ENCODE data around the gene TBCCD1. TPM values are rescaled to one million over a fixed set of nuclear protein-coding genes. Genes with fewer than 3 reads are reported as not detected.

TBCCD1 gene
- total RNA-seq, 1 experiment from 2014 or later, result 16.2 TPM

- Histone ChIP-seq H3K36me3 (ENCODE audit: low read depth) (no peaks in the 10 kb centered on the region), H3K79me2 (ENCODE audit: low read depth) (no peaks in the 10 kb centered on the region), H3F3A (ENCODE audit: insufficient read depth, low read depth) (no peaks in the 10 kb centered on the region), H3K4me2 (no peak overlapping the region), H3K27ac (no peak overlapping the region), H2AFZ (no peak overlapping the region), H3K9me2 (ENCODE audit: insufficient read depth) (no peaks in the 10 kb centered on the region), H3K9me3 (ENCODE audit: insufficient read depth, low read depth) (no peaks in the 10 kb centered on the region), H3K27me3 (ENCODE audit: insufficient read depth, low read depth) (peaks cover 85% of the 10 kb centered on the region), H3K4me3 (no peak overlapping the region), H3K4me1 (replicated peaks; ENCODE audit: insufficient read depth) (no peaks in the 10 kb centered on the region), H4K20me1 (ENCODE audit: insufficient read depth) (no peaks in the 10 kb centered on the region)
- BruUV-seq (replicated peaks), result no TSS peak
- ChIA-PET POLR2A (ENCODE audit: unreplicated experiment) (no interaction called here), CTCF (no interaction called here)
- TF ChIP-seq EZH2 (IDR thresholded peaks at IDR 0.05; ENCODE audit: low read depth), result no peak
- TF ChIP-seq, protein P1, sequence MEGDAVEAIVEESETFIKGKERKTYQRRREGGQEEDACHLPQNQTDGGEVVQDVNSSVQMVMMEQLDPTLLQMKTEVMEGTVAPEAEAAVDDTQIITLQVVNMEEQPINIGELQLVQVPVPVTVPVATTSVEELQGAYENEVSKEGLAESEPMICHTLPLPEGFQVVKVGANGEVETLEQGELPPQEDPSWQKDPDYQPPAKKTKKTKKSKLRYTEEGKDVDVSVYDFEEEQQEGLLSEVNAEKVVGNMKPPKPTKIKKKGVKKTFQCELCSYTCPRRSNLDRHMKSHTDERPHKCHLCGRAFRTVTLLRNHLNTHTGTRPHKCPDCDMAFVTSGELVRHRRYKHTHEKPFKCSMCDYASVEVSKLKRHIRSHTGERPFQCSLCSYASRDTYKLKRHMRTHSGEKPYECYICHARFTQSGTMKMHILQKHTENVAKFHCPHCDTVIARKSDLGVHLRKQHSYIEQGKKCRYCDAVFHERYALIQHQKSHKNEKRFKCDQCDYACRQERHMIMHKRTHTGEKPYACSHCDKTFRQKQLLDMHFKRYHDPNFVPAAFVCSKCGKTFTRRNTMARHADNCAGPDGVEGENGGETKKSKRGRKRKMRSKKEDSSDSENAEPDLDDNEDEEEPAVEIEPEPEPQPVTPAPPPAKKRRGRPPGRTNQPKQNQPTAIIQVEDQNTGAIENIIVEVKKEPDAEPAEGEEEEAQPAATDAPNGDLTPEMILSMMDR (conservative IDR thresholded peaks at IDR 0.05), result no peak
- DNase-seq, result no peak
- intact Hi-C loops (cut with micrococcal nuclease; ENCODE audit: unreplicated experiment), result no loop called here
These were observed 41.5 kb downstream of the TBCCD1 start for GRCh38 chr3:186525369-186526255.

- DNase-seq, result no peak
- Histone ChIP-seq H3K36me3 (ENCODE audit: low read depth) (no peaks in the 10 kb centered on the region), H3K27me3 (ENCODE audit: insufficient read depth, low read depth) (peaks cover 90% of the 10 kb centered on the region), H3K4me2 (no peak overlapping the region), H3K4me3 (no peak overlapping the region), H3K9me2 (ENCODE audit: insufficient read depth) (no peaks in the 10 kb centered on the region), H3F3A (ENCODE audit: insufficient read depth, low read depth) (no peaks in the 10 kb centered on the region), H2AFZ (no peak overlapping the region), H3K4me1 (replicated peaks; ENCODE audit: insufficient read depth) (no peaks in the 10 kb centered on the region), H4K20me1 (ENCODE audit: insufficient read depth) (no peaks in the 10 kb centered on the region), H3K27ac (no peak overlapping the region), H3K9me3 (ENCODE audit: insufficient read depth, low read depth) (no peaks in the 10 kb centered on the region), H3K79me2 (ENCODE audit: low read depth) (no peaks in the 10 kb centered on the region)
- ChIA-PET POLR2A (ENCODE audit: unreplicated experiment) (no interaction called here), CTCF (no interaction called here)
- BruUV-seq (replicated peaks), result no TSS peak
- intact Hi-C loops (cut with micrococcal nuclease; ENCODE audit: unreplicated experiment), result no loop called here
- TF ChIP-seq, protein P1 (conservative IDR thresholded peaks at IDR 0.05), result no peak
- no peak for TF ChIP-seq EZH2 (IDR thresholded peaks at IDR 0.05; ENCODE audit: low read depth)
These were observed 42.5 kb downstream of the TBCCD1 start for GRCh38 chr3:186524616-186525015.

DNA sequence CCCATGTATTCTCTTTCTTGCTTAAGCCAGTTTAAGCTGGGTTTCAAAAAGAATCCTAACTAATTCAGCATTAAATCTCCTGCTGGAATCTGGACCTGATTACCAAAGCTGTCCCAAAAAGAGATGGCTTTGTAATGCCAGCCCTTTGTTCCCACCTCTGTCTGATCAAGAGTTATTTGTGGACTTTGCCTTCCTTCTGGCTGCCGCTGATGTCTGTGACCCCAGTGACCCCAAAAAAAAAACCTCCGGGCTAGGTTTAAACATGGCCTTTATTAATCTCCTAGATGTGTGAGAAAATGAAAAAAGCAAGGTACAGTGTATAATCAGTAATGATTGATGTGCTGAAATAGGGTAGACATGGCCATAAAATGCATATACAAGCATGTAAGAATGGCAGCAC, 43.7 kb downstream of the TBCCD1 start:
- no peak overlapping the region for H3K27ac ChIP-seq
- H3K36me3 ChIP-seq (ENCODE audit: low read depth), result no peaks in the 10 kb centered on the region
- no peaks in the 10 kb centered on the region for H4K20me1 ChIP-seq (ENCODE audit: insufficient read depth)
- H3K9me2 ChIP-seq (ENCODE audit: insufficient read depth), result no peaks in the 10 kb centered on the region
- no peak for TF ChIP-seq EZH2 (IDR thresholded peaks at IDR 0.05; ENCODE audit: low read depth)
- TF ChIP-seq, protein P1 (conservative IDR thresholded peaks at IDR 0.05), result no peak
- no TSS peak for BruUV-seq (replicated peaks)
- H3K27me3 ChIP-seq (ENCODE audit: insufficient read depth, low read depth), result peaks cover 95% of the 10 kb centered on the region
- no peaks in the 10 kb centered on the region for H3K4me1 ChIP-seq (replicated peaks; ENCODE audit: insufficient read depth)
- H3K9me3 ChIP-seq (ENCODE audit: insufficient read depth, low read depth), result no peaks in the 10 kb centered on the region
- H3K4me2 ChIP-seq, result no peak overlapping the region
- no peak for DNase-seq
- ChIA-PET POLR2A (ENCODE audit: unreplicated experiment) (no interaction called here), CTCF (no interaction called here)
- no peaks in the 10 kb centered on the region for H3K79me2 ChIP-seq (ENCODE audit: low read depth)
- no peak overlapping the region for H2AFZ ChIP-seq
- H3F3A ChIP-seq (ENCODE audit: insufficient read depth, low read depth), result no peaks in the 10 kb centered on the region
- intact Hi-C loops (cut with micrococcal nuclease; ENCODE audit: unreplicated experiment), result no loop called here
- H3K4me3 ChIP-seq, result no peak overlapping the region
